ENCODE data around the gene CAMSAP2.

- TF ChIP-seq CTCF (IDR thresholded peaks at IDR 0.05; ENCODE audit: low read length) = no peak
- no peak for TF ChIP-seq EZH2 (optimal IDR thresholded peaks at IDR 0.05; ENCODE audit: low read depth, low read length)
Observed at GRCh38 chr1:200738949-200739651, 407 bp downstream of the CAMSAP2 start.
